HG02943 (cell line): ENCODE measurements around the gene LAG3.
A peak's percentile ranks its signal among the peaks of the same experiment; 100 is the strongest.

Experiments
- ATAC-seq: cut with Tn5 transposase; IDR thresholded peaks from one replicate; pipeline ENCODE4 v1.9.1; 2021; ENCODE audit warnings: mild to moderate bottlenecking, low read depth, moderate library complexity; ENCODE audit not compliant: unreplicated experiment

The LAG3 gene

GRCh38 chr12:6752921-6753771, 19.2 kb upstream of the LAG3 start, which contains the start of gene MLF2:
TSS of gene MLF2 (minus strand) at chr12:6753141. CDS start at chr12:6752334, 807 bp downstream.
- peak; percentile 89 for ATAC-seq

GRCh38 chr12:6753772-6754356, 18.5 kb upstream of the LAG3 start:
- ATAC-seq = no peak

GRCh38 chr12:6754411-6754810, 17.9 kb upstream of the LAG3 start:
- no peak for ATAC-seq

- ATAC-seq = no peak
Observed at GRCh38 chr12:6757028-6757690, 15.2 kb upstream of the LAG3 start.

- no peak for ATAC-seq
Observed at GRCh38 chr12:6758506-6759095, 13.7 kb upstream of the LAG3 start.

GRCh38 chr12:6759741-6760140, 12.6 kb upstream of the LAG3 start:
- ATAC-seq = no peak

GRCh38 chr12:6763380-6763779, 8.9 kb upstream of the LAG3 start:
- ATAC-seq = no peak

- ATAC-seq = peak; percentile 72
Observed at GRCh38 chr12:6764011-6764828, 8.1 kb upstream of the LAG3 start.

GRCh38 chr12:6765048-6765633, 7.2 kb upstream of the LAG3 start:
- ATAC-seq = no peak

GRCh38 chr12:6765634-6766581, 6.4 kb upstream of the LAG3 start, which contains the start of gene PTMS:
TSS of gene PTMS (plus strand) at chr12:6766363. CDS start at chr12:6766706, 343 bp downstream.
- ATAC-seq = no peak

GRCh38 chr12:6766651-6767349, 5.5 kb upstream of the LAG3 start:
- no peak for ATAC-seq

GRCh38 chr12:6767353-6768319, 4.7 kb upstream of the LAG3 start:
- ATAC-seq = no peak

- no peak for ATAC-seq
Observed at GRCh38 chr12:6768437-6768914, 3.8 kb upstream of the LAG3 start.

- ATAC-seq = no peak
Observed at GRCh38 chr12:6768990-6769389, 3.3 kb upstream of the LAG3 start.

- ATAC-seq = no peak
Observed at GRCh38 chr12:6769666-6770065, 2.7 kb upstream of the LAG3 start.

GRCh38 chr12:6770094-6770493, 2.2 kb upstream of the LAG3 start:
- no peak for ATAC-seq

GRCh38 chr12:6770600-6770999, 1.7 kb upstream of the LAG3 start:
- no peak for ATAC-seq
